ENCODE measurements around the gene RALB. TPM values are rescaled to one million over a fixed set of nuclear protein-coding genes. Genes with fewer than 3 reads are reported as not detected.

RALB gene
- polyA plus RNA-seq, 1 of the 3 experiments (the other 2 are of a cell fraction): 37.2 TPM

GRCh38 chr2:120322329-120322728 lies 69.7 kb downstream of the RALB start:
- CTCF ChIA-PET: interaction anchor here (1.1 to 2.1 kb wide), 2 partner anchors 11 to 21 kb away, joined by 3 to 9 read pairs; no protein-coding TSS in a partner anchor

More at GRCh38 chr2:120322329-120322728, 69.7 kb downstream of the RALB start:
- TF ChIP-seq CTCF (IDR thresholded peaks at IDR 0.05) (no peak), MXI1 (IDR thresholded peaks at IDR 0.05; ENCODE audit: low read depth, low read length) (no peak), TAF1 (IDR thresholded peaks at IDR 0.05; ENCODE audit: borderline replicate concordance, low read depth, low read length) (no peak), POLR2AphosphoS5 (IDR thresholded peaks at IDR 0.05; ENCODE audit: low read depth, low read length) (no peak), FOSL2 (IDR thresholded peaks at IDR 0.05; ENCODE audit: borderline replicate concordance, low read depth) (no peak), EP300 (IDR thresholded peaks at IDR 0.05; ENCODE audit: borderline replicate concordance in 1 of 2, low read depth in 1 of 2, low read length in 1 of 2) (no peak), FOXJ3 (CRISPR knock-in tag; IDR thresholded peaks at IDR 0.05) (no peak), RXRA (IDR thresholded peaks at IDR 0.05; ENCODE audit: borderline replicate concordance, low read depth) (no peak), USF1 (IDR thresholded peaks at IDR 0.05; ENCODE audit: borderline replicate concordance, low read depth) (no peak), YY1 (IDR thresholded peaks at IDR 0.05; ENCODE audit: low read depth) (no peak), REST (IDR thresholded peaks at IDR 0.05; ENCODE audit: low read depth, low read length) (no peak), PBX3 (IDR thresholded peaks at IDR 0.05) (no peak), IRF3 (IDR thresholded peaks at IDR 0.05; ENCODE audit: low read depth, low read length) (no peak)
- TF ChIP-seq, protein P1, sequence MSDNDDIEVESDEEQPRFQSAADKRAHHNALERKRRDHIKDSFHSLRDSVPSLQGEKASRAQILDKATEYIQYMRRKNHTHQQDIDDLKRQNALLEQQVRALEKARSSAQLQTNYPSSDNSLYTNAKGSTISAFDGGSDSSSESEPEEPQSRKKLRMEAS (IDR thresholded peaks at IDR 0.05; ENCODE audit: low read depth): no peak
- TF ChIP-seq, protein P2, sequence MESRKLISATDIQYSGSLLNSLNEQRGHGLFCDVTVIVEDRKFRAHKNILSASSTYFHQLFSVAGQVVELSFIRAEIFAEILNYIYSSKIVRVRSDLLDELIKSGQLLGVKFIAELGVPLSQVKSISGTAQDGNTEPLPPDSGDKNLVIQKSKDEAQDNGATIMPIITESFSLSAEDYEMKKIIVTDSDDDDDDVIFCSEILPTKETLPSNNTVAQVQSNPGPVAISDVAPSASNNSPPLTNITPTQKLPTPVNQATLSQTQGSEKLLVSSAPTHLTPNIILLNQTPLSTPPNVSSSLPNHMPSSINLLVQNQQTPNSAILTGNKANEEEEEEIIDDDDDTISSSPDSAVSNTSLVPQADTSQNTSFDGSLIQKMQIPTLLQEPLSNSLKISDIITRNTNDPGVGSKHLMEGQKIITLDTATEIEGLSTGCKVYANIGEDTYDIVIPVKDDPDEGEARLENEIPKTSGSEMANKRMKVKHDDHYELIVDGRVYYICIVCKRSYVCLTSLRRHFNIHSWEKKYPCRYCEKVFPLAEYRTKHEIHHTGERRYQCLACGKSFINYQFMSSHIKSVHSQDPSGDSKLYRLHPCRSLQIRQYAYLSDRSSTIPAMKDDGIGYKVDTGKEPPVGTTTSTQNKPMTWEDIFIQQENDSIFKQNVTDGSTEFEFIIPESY (IDR thresholded peaks at IDR 0.05; ENCODE audit: borderline replicate concordance, low read depth): no peak
- TF ChIP-seq, protein P3, sequence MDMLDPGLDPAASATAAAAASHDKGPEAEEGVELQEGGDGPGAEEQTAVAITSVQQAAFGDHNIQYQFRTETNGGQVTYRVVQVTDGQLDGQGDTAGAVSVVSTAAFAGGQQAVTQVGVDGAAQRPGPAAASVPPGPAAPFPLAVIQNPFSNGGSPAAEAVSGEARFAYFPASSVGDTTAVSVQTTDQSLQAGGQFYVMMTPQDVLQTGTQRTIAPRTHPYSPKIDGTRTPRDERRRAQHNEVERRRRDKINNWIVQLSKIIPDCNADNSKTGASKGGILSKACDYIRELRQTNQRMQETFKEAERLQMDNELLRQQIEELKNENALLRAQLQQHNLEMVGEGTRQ (IDR thresholded peaks at IDR 0.05; ENCODE audit: borderline replicate concordance, low read depth, low read length): no peak
- no peaks in the 10 kb centered on the region for H3F3A ChIP-seq (replicated peaks; ENCODE audit: insufficient read depth)
- WGBS (ENCODE audit: low lambda C conversion rate): 82% methylated on average over 7 of the region's 7 CpGs
- no peaks in the 10 kb centered on the region for H3K9me2 ChIP-seq
- H3K36me3 ChIP-seq (replicated peaks in 1 of 2; ENCODE audit: control insufficient read depth in 1 of 2, insufficient read depth in 2 of 2, low read length in 1 of 2): no peaks in the 10 kb centered on the region
- DNase-seq: no peak
- H3K4me2 ChIP-seq: no peak overlapping the region
- no peak overlapping the region for H3K9ac ChIP-seq
- no peak overlapping the region for H3K27ac ChIP-seq (ENCODE audit: low read depth in 2 of 2, low read length in 1 of 2)
- no peak overlapping the region for H2AFZ ChIP-seq (ENCODE audit: low read depth)
- no peaks in the 10 kb centered on the region for H4K20me1 ChIP-seq (ENCODE audit: insufficient read depth)
- no peak overlapping the region for H3K4me3 ChIP-seq (ENCODE audit: low read depth in 2 of 2, low read length in 1 of 2)
- POLR2A ChIA-PET: no interaction called here
- no peaks in the 10 kb centered on the region for H3K79me2 ChIP-seq (ENCODE audit: insufficient read depth)
- H3K27me3 ChIP-seq (ENCODE audit: insufficient read depth): no peaks in the 10 kb centered on the region; the same call in 1 of the 2 replicates
- peaks cover 0 to 2% of the 10 kb centered on the region in 2 experiments; a peak in 1 of 4 replicates for H3K4me1 ChIP-seq (ENCODE audit: control insufficient read depth in 1 of 2, insufficient read depth in 2 of 2, low read depth in 1 of 2, low read length in 1 of 2)
- H3K9me3 ChIP-seq: no peaks in the 10 kb centered on the region

All from SK-N-SH (cell line).